DMS 273 treated with DMSO at 0.1 percent for 48 hours (cell line): ENCODE data around the gene MFAP1.
A peak's percentile ranks its signal among the peaks of the same experiment; 100 is the strongest.

Source experiments
- DNase-seq: peaks from one replicate; lab custom pipeline; 2025; lab: John Stamatoyannopoulos, UW

Gene MFAP1

GRCh38 chr15:43776101-43776717 lies 48.3 kb downstream of the MFAP1 start:
- DNase-seq: no peak

GRCh38 chr15:43775411-43775965 lies 49.0 kb downstream of the MFAP1 start:
- DNase-seq: peak; percentile 26

GRCh38 chr15:43774062-43774461 lies 50.4 kb downstream of the MFAP1 start:
- DNase-seq: no peak

GRCh38 chr15:43772624-43773023 lies 51.9 kb downstream of the MFAP1 start:
- no peak for DNase-seq

- DNase-seq: no peak
Observed at GRCh38 chr15:43771816-43772215, 52.7 kb downstream of the MFAP1 start.

GRCh38 chr15:43769584-43770228 lies 54.8 kb downstream of the MFAP1 start:
- no peak for DNase-seq

GRCh38 chr15:43763819-43764446 lies 60.6 kb downstream of the MFAP1 start:
- no peak for DNase-seq

GRCh38 chr15:43762824-43763223 lies 61.7 kb downstream of the MFAP1 start:
- DNase-seq: no peak
